ENCODE results near the gene KCNH4.
"Not testable (repeated sequence)": the region's sequence is repeated elsewhere in the genome, so short reads cannot be mapped to it uniquely, and the experiment has no call there.

The KCNH4 gene

DNA sequence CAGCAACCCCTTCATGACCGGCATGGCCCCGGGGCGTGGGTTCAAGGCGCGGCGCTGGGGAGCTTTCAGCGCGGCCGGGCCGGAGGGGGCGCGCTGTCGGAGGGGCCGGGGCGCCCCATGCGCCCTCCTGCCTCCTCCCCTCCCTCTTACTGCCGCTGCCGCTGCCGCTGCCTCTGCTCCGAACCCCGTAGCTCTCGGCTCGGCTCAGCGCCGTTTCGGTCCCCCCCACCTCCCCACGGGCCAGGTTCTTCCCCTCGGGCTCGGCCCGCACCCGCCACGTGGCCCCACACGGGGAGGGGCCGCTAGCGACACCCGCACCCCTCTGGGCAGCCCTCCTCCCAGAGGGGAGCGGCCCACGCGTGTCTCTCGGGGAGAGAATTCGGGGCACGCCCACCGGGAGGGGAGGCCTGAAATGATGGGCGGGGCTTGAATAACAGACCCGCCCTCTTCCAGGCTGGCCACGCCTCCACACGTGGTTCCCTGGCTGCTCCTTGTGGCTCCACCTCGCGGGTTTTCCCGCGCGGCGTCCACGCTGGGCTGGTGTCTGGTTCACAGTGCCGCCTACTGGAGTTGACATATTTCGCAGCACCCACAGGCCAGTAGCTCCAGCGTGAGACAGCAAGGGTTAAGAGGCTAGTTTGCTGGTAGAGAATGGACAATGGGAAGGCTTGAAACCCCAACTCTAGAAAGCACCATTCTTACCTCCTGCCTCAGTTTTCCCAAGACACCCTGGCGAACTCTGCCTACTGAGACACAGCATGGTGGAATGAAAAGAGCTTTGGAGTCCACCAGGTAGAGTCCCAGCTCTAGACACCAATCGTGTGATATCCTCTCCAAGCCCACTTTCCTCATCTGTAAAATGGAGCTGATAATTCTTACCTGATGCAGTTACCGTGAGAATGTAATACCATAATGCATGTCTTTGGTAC, at the start of gene KCNH4:
KCNH4 (minus strand) TSS at position 221 of the 929 bp plus-strand sequence; CDS start at position 24, 197 bp downstream.
- no peak for DNase-seq (ENCODE audit: extremely low read depth, low read depth)
- H3K4me3 ChIP-seq (replicated peaks; ENCODE audit: low read depth, low read length), result peak within 1 kb of the TSS; percentile 11
- TF ChIP-seq, protein P1, sequence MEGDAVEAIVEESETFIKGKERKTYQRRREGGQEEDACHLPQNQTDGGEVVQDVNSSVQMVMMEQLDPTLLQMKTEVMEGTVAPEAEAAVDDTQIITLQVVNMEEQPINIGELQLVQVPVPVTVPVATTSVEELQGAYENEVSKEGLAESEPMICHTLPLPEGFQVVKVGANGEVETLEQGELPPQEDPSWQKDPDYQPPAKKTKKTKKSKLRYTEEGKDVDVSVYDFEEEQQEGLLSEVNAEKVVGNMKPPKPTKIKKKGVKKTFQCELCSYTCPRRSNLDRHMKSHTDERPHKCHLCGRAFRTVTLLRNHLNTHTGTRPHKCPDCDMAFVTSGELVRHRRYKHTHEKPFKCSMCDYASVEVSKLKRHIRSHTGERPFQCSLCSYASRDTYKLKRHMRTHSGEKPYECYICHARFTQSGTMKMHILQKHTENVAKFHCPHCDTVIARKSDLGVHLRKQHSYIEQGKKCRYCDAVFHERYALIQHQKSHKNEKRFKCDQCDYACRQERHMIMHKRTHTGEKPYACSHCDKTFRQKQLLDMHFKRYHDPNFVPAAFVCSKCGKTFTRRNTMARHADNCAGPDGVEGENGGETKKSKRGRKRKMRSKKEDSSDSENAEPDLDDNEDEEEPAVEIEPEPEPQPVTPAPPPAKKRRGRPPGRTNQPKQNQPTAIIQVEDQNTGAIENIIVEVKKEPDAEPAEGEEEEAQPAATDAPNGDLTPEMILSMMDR (IDR thresholded peaks at IDR 0.05; ENCODE audit: low read depth, low read length, missing control alignments), result peak; percentile 29

DNA sequence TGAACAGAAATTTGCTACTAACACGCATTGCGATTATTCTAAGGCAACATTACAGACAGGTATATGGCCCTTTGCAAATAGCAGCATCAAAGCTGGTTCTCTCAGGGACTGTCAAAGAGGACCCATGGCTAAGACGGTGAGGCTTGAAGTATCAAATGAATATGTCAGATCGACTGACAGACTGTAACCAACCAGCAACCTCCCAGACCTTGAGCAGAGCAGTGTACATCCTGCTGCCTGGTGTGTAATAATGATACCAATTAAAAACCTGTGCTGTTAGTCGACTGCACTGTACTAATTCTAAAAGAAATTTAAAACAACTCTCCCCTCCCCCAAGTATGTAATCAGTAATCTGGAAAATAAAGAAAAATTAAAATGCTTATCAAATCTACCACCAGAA, 49.3 kb upstream of the KCNH4 start:
- no peak overlapping the region for H3K4me3 ChIP-seq (replicated peaks; ENCODE audit: low read depth, low read length)
- TF ChIP-seq, protein P1 (IDR thresholded peaks at IDR 0.05; ENCODE audit: low read depth, low read length, missing control alignments), result no peak
- no peak for DNase-seq (ENCODE audit: extremely low read depth, low read depth)

DNA sequence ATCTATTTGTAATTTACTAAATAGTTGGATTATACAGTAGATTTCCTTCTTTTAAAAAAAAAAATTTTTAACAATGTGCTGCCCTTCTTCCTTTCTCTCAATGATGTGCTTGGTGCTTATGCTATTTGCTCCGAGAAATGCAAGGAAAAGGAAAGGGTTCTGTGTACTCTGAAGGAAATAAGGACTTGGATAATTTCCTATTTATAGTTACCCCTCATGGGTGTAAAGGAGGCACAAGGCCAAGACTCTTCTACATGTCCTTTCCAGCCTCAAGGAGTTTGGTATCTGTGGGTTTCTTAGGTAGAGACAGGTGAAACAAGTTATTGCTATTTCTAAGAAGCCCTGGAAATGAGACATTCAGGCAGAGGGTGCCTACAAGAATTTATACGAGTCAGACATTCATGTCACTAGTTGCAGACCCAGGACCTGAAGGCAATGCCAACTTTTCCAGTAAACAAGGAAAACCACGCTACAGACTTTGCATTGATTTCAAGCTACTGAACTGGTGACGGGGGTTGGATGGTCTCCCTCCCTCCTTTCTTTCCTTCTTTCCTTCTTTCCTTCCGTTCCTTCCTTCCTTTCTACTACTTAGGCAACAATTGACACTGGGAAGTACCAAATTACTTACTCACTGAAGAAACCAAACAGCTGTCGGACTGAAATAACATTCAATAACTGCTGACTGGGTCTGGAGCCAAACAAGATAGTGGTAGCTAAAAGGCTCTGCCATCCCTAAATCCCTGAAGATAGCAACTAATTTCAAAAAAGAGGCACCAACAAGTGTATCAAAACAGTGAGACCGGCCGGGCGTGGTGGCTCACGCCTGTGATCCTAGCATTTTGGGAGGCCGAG, 47.1 kb upstream of the KCNH4 start:
- TF ChIP-seq, protein P1 (IDR thresholded peaks at IDR 0.05; ENCODE audit: low read depth, low read length, missing control alignments), result no peak
- no peak for DNase-seq (ENCODE audit: extremely low read depth, low read depth)
- H3K4me3 ChIP-seq (replicated peaks; ENCODE audit: low read depth, low read length), result no peak overlapping the region

DNA sequence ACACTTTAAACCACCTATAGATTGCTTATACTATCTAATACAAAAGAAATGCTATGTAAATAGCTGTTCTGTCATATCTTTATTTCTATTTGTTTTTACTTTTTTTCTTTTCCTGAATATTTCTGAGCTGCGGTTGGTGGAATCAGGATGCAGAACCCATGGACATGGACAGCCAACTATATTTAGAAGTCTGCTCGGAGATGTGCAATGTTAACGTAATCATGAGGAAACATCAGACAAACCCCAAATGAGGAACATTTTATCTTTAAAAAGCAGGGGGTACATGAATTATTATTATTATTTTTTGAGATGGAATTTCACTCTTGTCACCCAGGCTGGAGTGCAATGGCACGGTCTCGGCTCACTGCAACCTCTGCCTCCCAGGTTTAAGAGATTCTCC, 44.7 kb upstream of the KCNH4 start:
- no peak for DNase-seq (ENCODE audit: extremely low read depth, low read depth)
- no peak overlapping the region for H3K4me3 ChIP-seq (replicated peaks; ENCODE audit: low read depth, low read length)
- TF ChIP-seq, protein P1 (IDR thresholded peaks at IDR 0.05; ENCODE audit: low read depth, low read length, missing control alignments), result no peak

DNA sequence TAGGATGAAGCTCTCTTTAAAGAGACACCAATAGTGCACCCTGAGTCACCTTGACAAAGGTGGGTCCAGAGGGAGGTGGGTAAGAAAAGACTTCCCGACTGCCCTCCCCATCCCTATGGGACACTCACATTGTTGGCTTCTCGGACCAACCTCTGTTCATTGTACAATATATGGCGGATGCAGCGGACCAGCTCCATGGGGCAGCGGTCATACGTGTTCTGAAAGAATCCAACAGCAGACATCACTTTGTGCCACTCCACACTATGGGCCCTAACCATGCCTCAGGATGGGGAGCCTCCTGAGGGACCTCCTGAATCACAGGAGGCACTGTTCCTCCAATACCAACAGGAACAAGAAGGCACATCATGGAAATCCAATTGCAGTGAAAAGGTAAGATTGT, 43.7 kb upstream of the KCNH4 start:
- TF ChIP-seq, protein P1 (IDR thresholded peaks at IDR 0.05; ENCODE audit: low read depth, low read length, missing control alignments), result no peak
- H3K4me3 ChIP-seq (replicated peaks; ENCODE audit: low read depth, low read length), result no peak overlapping the region
- DNase-seq (ENCODE audit: extremely low read depth, low read depth), result no peak

DNA sequence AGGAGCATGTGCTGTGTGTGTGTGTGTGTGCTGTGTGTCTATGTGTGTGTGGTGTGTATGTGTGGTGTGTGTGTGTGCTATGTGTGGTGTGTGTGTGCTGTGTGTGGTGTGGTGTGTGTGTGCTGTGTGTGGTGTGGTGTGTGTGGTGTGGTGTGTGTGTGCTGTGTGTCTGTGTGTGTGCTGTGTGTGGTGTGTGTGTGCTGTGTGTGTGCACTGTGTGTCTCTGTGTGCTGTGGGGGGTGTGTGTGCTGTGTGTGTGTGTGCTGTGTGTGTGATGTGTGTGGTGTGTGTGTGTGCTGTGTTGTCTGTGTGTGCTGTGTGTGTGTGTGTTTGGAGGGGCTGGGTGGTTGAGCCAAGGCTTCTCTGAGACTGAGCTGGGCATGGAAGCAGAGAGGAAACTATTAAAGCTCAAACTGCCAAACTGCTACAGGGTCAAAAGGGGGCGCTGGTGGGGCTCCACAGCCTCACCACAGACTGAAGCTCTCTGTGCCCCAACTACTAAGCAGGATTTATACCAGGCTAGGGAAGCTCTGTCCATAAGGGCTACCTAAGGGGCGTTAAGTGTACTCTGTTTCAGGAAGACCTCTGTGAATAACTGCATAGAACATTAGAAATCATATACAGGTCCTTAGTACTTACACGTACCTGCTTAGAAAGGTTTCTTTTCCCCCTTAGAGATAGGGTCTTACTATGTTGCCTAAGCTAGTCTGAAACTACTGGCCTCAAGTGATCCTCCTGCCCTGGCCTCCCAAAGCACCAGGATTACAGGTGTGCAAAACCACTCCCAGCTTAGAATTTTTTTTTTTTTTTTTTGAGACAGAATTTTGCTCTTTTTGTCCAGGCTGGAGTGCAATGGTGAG, 41.2 kb upstream of the KCNH4 start:
- H3K4me3 ChIP-seq (replicated peaks; ENCODE audit: low read depth, low read length), result no peak overlapping the region
- TF ChIP-seq, protein P1 (IDR thresholded peaks at IDR 0.05; ENCODE audit: low read depth, low read length, missing control alignments), result peak; percentile 78
- peak; percentile 17 for DNase-seq (ENCODE audit: extremely low read depth, low read depth)

DNA sequence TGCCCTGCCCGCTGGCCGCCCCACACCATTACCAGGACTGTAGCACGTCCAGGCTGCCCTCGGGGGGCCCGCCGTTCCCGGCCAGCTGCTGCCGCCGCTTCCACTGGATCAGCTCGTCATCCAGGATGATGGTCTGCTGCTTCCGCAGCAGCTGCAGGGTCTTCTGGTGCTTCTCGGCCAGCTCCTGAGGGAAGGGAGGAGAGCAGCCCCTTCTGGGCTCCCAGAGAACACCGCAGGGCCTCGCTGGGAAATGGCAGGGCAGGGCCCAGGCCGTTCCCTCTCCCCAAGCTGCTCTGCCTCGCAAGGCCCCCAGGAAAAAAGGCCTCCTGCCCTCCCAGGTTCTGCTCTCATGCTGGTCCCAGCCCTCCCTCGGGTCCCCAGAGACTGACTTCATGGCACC, 38.3 kb upstream of the KCNH4 start:
- not testable (repeated sequence) for DNase-seq (ENCODE audit: extremely low read depth, low read depth); H3K4me3 ChIP-seq (replicated peaks; ENCODE audit: low read depth, low read length)

Data from HFF-Myc (cell line).